Fibroblast of skin of abdomen (primary cell): ENCODE results near the gene NSDHL. TPM values are rescaled to one million over a fixed set of nuclear protein-coding genes. Genes with fewer than 3 reads are reported as not detected.
"Not testable (repeated sequence)": the region's sequence is repeated elsewhere in the genome, so short reads cannot be mapped to it uniquely, and the experiment has no call there.

ENCODE experiments used
- DNase-seq: peaks from one replicate; pipeline ENCODE4 v3.0.0-alpha.2; 2013
- polyA plus RNA-seq, 2 experiments: library from polyadenylated mRNA; unstranded; fragments of 120-200 nt; gene quantifications; one replicate each; pipeline ENCODE4 v1.2.1, GENCODE V29; 2013; ENCODE audit not compliant: insufficient read length in 2 of 2

NSDHL gene
- polyA plus RNA-seq (2013, experiment 1 of 2; ENCODE audit: insufficient read length): 21.7 TPM
- 21.9 TPM for polyA plus RNA-seq (2013, experiment 2 of 2; ENCODE audit: insufficient read length)

DNA sequence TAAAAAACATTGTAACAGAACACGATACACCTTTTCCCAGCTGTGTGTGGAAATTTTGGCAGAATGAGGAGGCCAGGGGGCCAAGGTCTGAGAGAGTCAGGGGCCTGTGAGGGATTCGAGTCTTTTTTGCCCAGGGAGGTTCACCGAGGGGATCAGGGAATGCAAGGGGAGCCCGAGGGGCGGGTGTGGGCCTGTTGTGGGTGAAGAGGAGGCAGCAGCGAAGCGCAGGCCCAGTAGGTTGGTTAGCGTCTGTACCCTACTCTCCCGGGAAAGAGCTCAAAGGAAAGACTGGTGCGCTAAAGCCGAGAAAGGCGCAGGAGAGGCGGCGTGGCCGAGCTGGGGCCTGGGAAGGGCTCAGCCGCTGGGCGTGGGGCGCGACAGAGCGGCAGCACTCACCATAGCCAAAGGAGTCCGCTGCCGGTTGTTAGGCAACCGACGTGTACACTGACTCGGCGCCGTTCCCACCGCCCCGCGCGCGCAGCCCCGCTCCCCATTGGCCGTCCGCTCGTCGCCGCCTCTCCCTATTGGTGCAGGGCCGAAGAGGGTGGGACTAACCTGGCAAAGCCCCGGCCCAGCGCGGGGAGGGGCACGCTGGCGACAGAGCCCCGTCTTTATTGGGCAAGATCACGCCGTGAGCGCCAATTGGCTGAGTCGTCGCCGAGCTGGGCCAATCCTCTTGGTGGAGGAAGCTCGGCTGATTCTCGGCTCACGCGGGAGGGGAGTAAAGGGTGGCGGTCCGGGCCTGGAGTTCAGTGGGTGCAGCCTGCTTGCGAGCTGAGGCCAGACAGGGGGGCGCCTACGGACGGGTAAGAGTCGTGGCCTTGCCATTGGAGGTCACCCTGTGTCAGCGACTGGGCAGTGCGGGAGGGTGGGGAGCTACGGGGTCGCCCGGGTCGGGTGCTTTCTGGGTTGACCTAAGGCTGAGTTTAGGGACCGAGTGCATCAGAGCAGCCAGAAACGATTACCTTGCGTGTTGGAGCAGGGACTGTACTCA lies at the start of gene NSDHL, which contains the start of gene CETN2:
Gene NSDHL, plus strand, starts transcription at position 752 of the 994 bp plus-strand sequence. CDS start 15,262 bp downstream, outside the sequence.
Gene CETN2, minus strand, starts transcription at position 446 of the 994 bp plus-strand sequence. Its CDS starts 47 bp downstream, at position 399.
- peak; percentile 94 for DNase-seq

DNA sequence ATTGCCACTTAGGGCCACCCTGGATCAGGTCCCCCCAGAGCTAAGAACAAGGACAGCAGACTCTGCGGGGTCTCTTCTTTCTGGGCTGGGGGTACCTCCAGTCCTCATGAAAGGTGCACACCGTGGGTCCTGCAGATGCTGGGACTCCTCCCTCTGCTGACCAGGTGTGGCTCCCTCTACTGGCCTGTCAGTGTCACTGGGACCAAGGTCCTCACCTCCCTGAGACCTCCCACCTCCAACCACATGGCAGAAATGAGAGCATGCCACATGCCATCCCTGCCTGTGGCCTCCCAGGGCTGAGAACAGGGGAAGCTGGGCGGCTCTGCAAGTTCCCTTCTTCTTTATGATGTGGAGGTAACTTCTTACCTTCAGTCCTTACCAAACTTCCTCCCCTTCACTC lies 43.8 kb upstream of the NSDHL start:
- not testable (repeated sequence) for DNase-seq

DNA sequence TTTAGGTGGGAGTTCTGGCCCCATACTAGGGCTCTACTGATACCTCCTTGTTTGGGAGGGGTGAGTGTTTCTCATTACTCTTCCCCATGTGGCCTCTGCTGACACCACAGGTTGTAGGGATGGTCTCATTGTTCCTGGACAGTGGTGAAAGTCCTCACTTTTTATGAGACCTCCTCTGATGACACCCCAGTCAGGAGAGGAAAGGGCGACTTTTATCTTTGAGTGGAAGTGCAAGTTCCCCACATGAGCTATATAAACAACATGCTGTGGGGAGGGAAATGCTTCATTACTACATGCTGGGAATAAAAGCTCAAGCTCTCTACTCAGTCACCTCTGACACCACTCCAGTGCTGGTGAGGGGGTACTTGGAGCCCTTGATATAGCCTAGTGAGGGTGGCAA lies 31.9 kb upstream of the NSDHL start:
- no peak for DNase-seq

DNA sequence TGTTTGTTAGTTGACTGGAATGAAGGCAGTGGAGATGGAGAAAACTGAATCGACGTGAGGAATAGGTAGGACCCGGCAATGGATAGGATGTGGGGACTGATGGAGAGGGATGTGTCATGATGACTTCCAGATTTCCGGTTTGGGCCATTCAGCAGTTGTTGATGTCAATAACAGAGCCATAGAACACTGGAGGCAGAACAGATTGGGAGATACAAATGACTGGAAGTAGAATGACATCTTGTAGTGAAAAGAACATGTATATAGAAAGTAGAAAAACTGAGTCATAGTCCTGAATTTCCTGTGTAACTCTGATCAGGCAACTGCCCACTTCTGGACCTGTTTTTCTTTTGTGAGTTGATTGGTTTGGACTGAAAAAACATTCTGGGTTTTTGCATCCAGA lies 24.8 kb upstream of the NSDHL start:
- DNase-seq: no peak

DNA sequence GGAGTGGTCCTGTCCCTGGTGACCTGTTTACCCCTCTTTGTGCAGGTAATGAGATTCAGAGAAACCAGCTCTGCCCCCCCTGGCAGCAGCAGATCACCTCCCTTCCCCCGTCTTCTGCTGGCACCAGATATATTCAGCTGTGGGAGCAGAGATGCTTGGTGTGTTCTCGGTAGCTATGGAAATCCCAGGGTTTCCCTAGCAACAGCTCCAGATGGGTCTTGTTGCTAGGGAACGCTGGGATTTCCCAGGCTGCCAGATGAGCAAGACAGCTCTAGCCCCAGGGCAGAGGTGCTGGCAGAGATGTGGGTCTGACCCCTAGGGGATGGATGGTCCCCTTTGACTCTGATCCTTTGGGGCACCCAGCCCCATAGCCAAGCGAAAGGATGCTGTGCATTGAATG lies 20.5 kb upstream of the NSDHL start:
- DNase-seq: no peak

DNA sequence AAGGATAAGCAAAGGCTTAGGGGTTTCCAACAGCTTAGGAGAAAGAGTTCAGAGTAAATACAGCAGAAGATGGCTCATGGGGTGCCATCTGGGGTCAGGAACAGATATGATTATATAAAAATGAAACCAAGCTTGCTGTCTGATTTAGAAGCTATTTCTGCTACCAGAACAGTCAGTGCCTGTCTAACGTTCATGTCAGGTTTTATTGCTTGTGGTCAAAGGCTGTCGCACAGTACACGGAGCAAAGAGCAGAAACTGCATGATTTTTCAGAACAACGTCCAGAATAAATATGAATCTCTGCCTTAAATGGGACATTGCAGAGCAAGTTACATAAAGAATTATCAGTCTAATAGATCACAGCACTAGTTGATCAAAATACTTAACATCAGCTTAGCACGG lies 17.7 kb upstream of the NSDHL start:
- DNase-seq: no peak

DNA sequence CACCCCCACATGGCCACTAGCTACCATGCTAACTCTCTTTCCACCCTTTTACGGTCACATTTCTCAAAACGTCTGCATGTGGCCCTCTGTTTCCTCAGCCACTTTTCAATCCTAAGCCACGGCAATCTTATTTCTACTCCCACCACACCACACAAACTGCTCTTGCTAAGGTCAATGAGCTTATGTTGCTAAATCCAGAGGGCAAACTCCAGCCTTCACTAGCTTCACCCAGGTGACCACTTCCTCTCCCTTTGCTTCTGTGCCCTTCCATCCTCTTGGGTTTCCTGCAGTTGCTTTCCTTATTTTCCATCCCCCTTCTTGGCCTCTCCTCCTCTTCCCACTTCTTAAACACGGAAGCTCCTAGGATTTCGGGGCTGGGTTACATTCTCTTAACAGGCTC lies 16.8 kb upstream of the NSDHL start:
- no peak for DNase-seq

DNA sequence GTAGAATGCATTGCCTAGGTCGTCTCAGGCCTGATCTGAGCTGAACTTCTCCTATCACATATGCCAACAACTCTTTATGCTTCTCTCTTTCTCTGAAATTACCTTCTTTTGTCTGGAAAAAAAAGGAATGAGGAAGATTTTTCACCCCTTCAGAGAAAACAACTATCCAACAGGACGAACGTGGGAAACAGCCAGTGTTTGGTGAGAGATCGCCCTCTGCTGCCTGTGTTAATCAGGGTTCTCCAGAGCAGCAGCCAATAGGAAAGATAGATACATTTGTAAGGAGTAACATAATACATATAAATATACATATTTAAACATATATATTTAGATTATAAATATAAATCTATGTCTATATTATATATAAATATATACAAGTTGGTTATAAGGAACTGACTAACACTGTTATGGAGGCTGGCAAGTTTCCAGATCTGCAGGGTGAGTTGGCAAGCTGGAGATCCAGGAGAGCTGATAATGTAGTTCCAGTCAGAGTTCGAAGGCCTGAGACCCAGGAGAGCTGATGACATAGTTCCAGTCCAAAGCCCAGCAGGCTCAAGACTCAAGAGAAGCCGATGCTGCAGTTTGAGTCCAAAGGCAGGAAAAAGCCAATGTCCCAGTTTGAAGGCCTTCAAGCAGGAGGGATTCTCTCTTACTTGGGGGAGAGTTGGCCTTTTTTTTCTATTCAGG lies 13.6 kb upstream of the NSDHL start:
- DNase-seq: peak; percentile 40

DNA sequence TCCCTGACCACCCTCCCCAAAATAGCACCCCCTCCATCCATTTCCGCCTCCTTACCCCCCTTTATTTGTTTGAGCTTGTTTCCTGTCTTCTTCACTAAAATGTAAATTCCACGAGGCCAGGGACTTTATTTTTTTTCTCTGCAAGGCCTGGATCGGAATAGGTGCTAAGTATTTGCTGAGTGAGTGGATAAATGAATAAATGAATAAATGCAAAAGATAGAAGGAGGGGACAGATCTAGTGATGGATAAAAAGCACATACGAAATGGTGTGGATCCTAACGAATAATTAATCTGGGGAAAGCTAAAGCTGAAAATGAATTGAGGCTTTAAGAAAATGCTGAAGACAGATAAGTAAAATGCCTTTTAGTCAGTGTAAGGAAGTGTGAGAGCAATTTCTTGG lies 12.5 kb upstream of the NSDHL start:
- no peak for DNase-seq

DNA sequence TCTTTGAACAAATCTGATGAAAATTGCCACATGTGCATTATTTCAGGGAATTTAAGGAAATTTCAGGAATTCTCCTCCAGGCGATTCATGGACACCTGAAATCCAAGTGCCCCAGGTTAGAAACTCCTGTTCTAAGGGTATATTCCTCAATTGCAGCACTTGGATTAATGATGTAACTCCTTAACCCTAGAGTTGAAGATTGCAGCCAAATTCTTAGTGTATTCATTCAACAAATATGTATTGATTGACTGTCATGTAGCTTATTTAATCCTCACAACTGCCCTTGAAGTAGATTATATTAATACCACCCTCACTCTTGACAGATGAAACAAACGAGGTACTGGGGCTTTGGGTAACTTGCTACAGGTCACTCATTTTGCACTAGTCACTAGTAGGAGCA lies 11.6 kb upstream of the NSDHL start:
- DNase-seq: peak; percentile 46

DNA sequence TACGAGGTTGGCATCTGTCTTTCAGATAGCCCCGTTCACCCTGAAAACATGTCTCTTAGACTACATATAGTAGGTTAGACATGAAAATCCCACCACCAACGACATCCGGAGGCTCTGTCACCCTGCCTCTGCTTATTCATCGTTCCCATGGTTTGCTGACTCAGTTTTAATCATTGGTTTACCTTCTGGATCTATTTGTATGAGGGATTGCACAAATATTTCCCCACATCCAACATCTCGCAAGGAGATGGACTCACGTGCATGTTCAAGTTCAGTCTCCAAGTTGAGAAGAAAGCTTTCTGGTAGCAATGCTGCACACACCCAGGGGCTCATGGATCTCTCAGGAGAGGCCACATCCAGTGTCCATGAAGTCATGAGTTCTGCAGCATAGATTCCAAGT lies 11.1 kb upstream of the NSDHL start:
- DNase-seq: peak; percentile 51

DNA sequence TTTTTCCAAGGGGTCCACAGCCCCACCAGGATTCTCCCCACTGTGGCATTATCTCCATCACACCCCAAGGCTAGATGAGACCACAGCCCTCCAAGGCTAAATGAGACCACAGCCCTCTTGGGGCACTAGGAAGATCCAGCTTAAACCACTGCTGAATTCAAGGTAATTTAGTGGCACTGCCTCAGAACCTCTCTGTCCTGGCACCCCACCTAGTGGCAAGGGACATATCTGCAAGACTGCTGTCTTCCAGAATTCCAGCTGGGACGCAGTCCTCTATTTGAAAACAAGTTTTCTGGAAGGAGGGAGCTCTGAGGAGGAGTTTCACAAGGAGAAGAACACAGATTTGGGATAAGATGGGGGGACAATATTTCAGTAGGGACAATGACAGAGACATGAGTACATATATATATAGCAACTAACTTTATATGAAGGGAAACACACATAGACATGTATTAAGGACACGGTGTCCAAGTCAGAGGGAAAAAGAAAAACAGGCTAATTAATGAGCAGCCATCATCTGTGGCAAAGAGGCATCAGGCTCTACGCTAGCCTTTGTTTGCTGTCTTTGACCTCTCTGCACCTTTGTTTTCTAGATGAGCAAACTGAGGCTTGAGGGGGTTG lies 9.6 kb upstream of the NSDHL start:
- DNase-seq: peak; percentile 18

DNA sequence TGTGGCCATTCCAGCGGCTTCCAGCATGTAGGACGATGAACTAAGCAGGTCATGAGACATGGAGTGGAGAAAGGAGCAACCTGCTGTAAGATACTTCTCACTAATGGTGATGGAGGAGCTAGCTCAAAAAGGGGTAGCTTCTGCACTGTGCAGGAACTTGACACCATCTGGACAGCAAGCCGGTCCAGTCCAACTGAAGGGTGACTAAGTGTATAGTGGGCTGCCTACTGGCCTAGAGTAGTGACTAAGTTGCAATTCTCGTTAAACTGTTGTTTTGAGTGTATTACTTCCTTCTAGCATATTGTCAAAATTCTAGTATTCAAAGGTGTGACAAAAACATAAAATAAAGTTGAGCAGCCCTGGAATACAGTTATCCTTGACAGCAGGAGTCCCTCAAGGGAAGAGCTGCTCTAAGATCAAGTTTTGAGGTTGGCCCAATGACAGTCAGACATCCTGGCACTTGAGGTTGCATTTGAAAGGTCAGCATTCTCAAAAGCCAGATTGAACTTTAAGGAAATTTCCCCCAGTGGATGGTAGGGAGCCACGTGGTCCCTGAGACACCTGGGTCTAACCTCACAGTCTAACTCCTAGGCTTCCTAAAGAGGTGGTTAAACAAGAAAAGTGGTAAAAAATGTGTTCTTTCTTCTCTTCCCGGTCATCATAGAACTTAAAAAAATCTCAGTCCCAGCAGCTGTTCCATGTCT lies 8.3 kb upstream of the NSDHL start:
- no peak for DNase-seq

DNA sequence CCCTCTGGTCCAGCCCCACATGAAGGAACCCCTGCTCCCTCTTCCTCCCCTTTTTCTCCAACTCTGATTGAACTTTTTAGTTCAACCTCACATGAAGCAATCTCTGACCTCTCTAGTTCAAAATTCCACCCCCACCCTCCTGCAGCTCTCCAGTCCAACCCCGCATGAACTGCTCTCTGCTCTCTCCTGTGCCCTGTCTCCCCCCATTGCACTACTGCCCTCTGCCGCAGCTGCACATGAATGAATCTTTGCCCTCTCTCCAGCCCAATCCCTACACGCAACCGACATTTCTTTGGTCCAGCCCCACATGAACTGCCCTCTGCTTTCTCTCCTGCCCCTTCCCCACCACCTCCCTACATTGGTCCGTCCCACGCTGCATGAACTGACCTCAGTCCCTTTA lies 7.2 kb upstream of the NSDHL start:
- no peak for DNase-seq

DNA sequence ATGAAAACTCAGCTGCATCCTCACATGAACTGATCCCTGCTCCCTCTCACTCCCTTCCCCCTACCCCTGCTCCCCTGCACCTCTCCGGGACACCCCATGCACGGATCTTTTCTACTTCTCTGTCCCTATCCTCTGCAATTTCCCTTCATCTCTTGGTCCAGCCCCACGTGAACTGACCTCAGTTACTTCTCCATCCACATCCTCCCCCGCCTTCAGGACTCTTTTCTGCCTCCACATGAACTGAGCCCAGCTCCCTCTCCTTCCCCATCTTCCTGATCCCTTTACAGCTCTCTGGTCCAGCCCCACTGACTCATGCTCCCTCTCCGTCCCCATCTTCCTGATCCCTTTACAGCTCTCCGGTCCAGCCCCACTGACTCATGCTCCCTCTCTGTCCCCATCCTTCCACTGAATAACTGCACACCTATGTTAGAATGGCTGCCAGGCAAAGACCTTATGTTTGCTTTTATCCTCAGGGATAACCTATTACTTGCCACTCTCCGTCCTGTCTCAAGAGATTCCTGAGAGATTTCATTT lies 6.0 kb upstream of the NSDHL start:
- peak; percentile 5 for DNase-seq

DNA sequence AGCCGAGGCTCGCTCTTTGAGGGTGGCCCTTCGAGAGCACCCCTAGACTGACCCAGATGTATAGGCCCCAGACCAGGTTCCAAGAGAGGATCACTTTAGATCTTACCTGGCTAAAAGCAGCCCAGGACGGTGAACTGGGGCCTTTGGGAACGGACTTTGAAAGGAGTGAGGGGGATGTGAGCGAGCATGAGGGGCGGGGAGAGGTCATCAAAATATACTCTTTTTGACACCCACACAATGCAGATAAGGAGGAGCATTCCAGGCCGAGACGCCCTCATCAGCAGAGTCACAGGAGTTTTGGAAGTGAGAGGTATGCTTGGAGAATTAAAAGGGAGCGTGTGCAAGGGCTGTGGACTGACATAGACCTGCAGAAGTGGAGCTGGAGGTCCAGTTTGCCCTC lies 528 bp downstream of the NSDHL start:
- DNase-seq: no peak

DNA sequence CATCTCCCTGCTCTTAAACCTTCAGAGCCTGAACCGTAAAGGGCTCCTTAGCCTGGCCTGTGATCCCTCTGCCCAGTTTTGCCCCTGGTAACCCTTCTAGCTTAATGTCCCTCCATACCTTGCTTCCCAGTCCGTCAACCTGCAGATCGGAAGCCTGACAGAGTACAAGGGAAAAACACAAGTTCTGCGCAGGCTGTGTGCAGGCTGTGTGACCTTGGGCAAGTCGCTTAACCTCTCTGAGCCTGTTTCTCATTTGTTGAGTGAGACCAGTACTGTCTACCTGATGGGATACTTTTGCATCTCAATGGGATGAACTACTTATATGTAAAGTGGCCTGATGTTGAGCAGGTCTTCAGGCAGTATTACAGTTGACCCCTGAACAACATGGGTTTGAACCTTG lies 1.7 kb downstream of the NSDHL start:
- no peak for DNase-seq

DNA sequence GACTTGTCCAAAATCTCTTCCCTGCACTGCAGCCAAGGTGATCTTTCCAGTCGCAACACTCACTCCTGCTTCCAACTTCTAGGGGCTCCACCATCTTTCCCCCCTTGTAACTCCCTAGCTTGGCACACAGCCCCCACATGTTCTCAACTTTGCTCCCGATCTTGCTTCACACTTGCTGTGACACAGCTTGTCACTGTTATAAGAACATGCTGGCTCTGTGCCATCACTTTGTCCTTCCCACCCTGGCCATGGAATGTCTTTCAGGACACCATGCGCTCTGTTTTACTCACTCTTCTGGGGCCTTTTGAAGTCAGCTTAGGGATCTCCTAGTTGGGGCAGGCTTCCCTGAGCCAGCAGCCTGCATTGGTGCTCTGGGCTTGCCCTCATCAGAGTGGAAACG lies 2.5 kb downstream of the NSDHL start:
- DNase-seq: no peak

DNA sequence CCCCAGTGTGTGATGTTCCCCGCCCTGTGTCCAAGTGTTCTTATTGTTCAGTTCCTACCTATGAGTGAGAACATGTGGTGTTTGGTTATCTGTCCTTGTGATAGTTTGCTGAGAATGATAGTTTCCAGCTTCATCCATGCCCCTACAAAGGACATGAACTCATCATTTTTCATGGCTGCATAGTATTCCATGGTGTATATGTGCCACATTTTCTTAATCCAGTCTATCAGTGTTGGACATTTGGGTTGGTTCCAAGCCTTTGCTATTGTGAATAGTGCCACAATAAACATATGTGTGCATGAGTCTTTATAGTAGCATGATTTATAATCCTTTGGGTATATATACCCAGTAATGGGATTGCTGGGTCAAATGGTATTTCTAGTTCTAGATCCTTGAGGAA lies 4.6 kb downstream of the NSDHL start:
- DNase-seq: not testable (repeated sequence)

DNA sequence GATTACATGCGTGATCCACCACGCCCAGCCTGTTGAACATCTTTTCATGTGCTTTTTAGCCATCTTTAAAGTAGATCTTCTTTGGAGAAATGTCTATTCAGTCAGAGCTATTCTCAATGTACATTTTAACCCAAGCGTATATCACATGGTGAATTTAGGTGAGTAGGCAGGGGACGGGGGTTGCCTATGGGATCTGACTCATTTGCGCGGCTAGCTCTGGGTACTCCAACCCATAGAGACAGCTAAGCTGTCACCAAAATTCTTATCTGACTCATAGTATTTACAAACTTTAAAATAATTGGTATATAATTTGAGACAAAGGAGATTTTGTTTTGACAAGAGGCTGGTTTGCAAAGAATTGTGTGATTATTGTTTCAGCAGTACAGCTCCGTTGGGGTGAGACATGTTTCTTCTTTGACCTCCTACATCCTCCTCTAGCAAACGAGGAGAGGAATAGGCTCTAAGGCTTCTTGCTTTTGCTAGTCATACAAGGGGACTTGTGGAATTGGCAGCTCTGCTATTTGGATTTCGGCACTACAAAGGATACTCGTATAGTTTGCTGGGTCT lies 12.0 kb downstream of the NSDHL start:
- DNase-seq: no peak

DNA sequence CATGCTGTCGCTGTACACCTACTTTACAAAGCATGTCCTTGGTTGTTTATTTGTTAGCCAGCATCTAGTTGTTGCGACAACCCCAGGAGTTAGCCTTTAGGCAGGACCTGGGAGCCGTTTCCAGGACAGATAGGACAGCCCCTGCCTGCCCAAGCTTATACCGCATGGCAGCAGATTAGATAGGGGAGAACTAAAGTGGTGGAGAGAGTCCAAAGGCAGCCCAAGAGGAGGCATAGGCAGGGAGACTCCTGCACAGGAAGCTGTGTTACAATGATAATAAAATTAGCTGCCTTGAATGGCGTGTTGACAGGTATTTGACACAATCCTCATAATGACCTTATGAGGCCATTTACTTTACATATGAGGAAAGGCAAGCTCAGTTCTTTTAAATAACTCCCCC lies 13.0 kb downstream of the NSDHL start:
- no peak for DNase-seq

DNA sequence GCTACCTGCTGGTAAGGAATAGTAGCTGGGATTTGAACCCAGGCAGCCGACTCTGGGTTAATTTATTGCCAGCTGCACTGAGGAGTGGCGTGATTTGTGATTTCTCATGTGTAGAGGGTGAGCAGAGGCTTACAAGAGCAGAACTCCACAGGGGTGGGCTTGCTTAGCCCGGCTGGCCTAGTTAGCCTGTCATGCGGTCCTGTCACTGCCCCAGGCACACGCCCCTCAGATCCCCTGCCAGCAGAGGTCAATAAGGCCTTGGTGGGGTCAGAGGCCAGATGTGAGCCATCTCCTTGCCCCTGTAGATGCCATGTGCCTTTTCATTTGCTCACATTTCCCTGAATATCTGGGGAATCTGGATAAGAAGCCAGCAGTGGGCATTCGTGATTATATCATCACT lies 13.4 kb downstream of the NSDHL start:
- no peak for DNase-seq
